ENCODE data around the gene IL18RAP.

DNA sequence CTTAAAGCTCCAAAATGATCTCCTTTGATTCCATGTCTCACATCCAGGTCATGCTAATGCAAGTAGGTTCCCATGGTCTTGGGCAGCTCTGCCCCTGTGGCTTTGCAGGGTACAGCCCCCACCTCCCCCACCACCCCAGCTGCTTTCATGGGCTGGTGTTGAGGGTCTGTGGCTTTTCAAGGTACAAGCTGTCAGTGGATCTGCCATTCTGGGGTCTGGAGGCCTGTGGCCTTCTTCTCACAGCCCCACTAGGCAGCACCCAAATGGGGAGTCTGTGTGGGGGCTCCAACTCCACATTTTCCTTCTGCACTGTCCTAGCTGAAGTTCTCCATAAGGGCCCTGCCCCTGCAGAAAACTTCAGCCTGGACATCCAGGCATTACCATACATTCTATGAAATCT, 69.0 kb downstream of the IL18RAP start:
- TF ChIP-seq EZH2 (IDR thresholded peaks at IDR 0.05) (no peak), POLR2AphosphoS5 (IDR thresholded peaks at IDR 0.05; ENCODE audit: borderline replicate concordance, low read depth, low read length) (no peak), FOXP2 (optimal IDR thresholded peaks at IDR 0.05; ENCODE audit: control extremely low read depth, extremely low read length, insufficient read depth) (no peak)
